H9 (cell line): Measurements from ENCODE around the gene SRSF6. TPM values are rescaled to one million over a fixed set of nuclear protein-coding genes. Genes with fewer than 3 reads are reported as not detected.

Source experiments
- DNase-seq: peaks from one replicate; pipeline ENCODE4 v3.0.0-alpha.2; 2017
- H2AFZ ChIP-seq: one replicate; pipeline ENCODE4 v1.6.1; 2013; ENCODE audit warnings: mild to moderate bottlenecking, low read length, control low read depth, moderate library complexity
- H2AK5ac ChIP-seq: 2 replicates; pipeline ENCODE4 v1.6.1; 2013; ENCODE audit warnings: low read length, control low read depth, mixed read lengths; ENCODE audit not compliant: insufficient read length
- H2BK120ac ChIP-seq: one replicate; pipeline ENCODE4 v1.6.1; 2013; ENCODE audit warnings: low read depth, mild to moderate bottlenecking, low read length, control low read depth, inconsistent platforms; ENCODE audit not compliant: poor library complexity, severe bottlenecking
- H2BK12ac ChIP-seq: 2 replicates; pipeline ENCODE4 v1.6.1; 2013; ENCODE audit warnings: low read length, control low read depth, mixed read lengths, low read depth; ENCODE audit not compliant: insufficient read length
- H2BK15ac ChIP-seq: 2 replicates; pipeline ENCODE4 v1.6.1; 2013; ENCODE audit warnings: low read depth, low read length, control low read depth
- H2BK20ac ChIP-seq: one replicate; pipeline ENCODE4 v1.6.1; 2013; ENCODE audit warnings: low read depth, mild to moderate bottlenecking, low read length, control low read depth, inconsistent platforms; ENCODE audit not compliant: poor library complexity, severe bottlenecking
- H2BK5ac ChIP-seq: 2 replicates; pipeline ENCODE4 v1.6.1; 2013; ENCODE audit warnings: low read length, control low read depth, mixed read lengths; ENCODE audit not compliant: insufficient read length
- H3K14ac ChIP-seq: 2 replicates; pipeline ENCODE4 v1.6.1; 2013; ENCODE audit warnings: low read length, control low read depth; ENCODE audit not compliant: insufficient read depth
- H3K18ac ChIP-seq: 2 replicates; pipeline ENCODE4 v1.6.1; 2013; ENCODE audit warnings: low read depth, mild to moderate bottlenecking, mixed read lengths, low read length, control low read depth; ENCODE audit not compliant: insufficient read length
- H3K23ac ChIP-seq: 2 replicates; pipeline ENCODE4 v1.6.1; 2013; ENCODE audit warnings: low read length, control low read depth, mixed read lengths, low read depth; ENCODE audit not compliant: insufficient read length
- H3K23me2 ChIP-seq: 2 replicates; pipeline ENCODE4 v1.6.1; 2013; ENCODE audit warnings: low read depth, mild to moderate bottlenecking, mixed read lengths, low read length, control low read depth; ENCODE audit not compliant: insufficient read length, poor library complexity, severe bottlenecking
- H3K27ac ChIP-seq: 2 replicates; pipeline ENCODE4 v1.5.1; 2013; ENCODE audit warnings: low read length, control low read depth, mixed read lengths, low read depth; ENCODE audit not compliant: insufficient read length
- H3K27me3 ChIP-seq: 2 replicates; pipeline ENCODE4 v1.6.1; 2013; ENCODE audit warnings: low read length, control low read depth, inconsistent platforms; ENCODE audit not compliant: insufficient read depth
- H3K4ac ChIP-seq: 2 replicates; pipeline ENCODE4 v1.6.1; 2013; ENCODE audit warnings: low read depth, mild to moderate bottlenecking, control low read depth, inconsistent platforms, low read length, moderate library complexity
- H3K4me1 ChIP-seq: 2 replicates; pipeline ENCODE4 v1.6.1; 2013; ENCODE audit warnings: low read length, control low read depth, inconsistent platforms; ENCODE audit not compliant: insufficient read depth
- H3K4me2 ChIP-seq: 2 replicates; pipeline ENCODE4 v1.6.1; 2013; ENCODE audit warnings: low read length, control low read depth, mixed read lengths; ENCODE audit not compliant: insufficient read length, insufficient read depth
- H3K56ac ChIP-seq: 2 replicates; pipeline ENCODE4 v1.6.1; 2013; ENCODE audit warnings: low read depth, mild to moderate bottlenecking, mixed read lengths, low read length, control low read depth; ENCODE audit not compliant: insufficient read length
- H3K79me1 ChIP-seq: 2 replicates; pipeline ENCODE4 v1.6.1; 2013; ENCODE audit warnings: low read depth, mild to moderate bottlenecking, moderate library complexity, low read length, control low read depth, inconsistent platforms; ENCODE audit not compliant: insufficient read depth, poor library complexity, severe bottlenecking
- H3K79me2 ChIP-seq: 2 replicates; pipeline ENCODE4 v1.6.1; 2013; ENCODE audit warnings: low read length, control low read depth, inconsistent platforms; ENCODE audit not compliant: insufficient read depth
- H3K9ac ChIP-seq: 2 replicates; pipeline ENCODE4 v1.6.1; 2013; ENCODE audit warnings: low read length, control low read depth, mixed read lengths; ENCODE audit not compliant: insufficient read length; ENCODE audit errors: extremely low read depth
- H3K9me3 ChIP-seq: one replicate; pipeline ENCODE4 v1.6.1; 2013; ENCODE audit warnings: low read depth, low read length, inconsistent platforms; ENCODE audit not compliant: control insufficient read depth
- H3T11ph ChIP-seq: one replicate; pipeline ENCODE4 v1.6.1; 2013; ENCODE audit warnings: mild to moderate bottlenecking, low read length, control low read depth, inconsistent platforms
- H4K20me1 ChIP-seq: one replicate; pipeline ENCODE4 v1.6.1; 2013; ENCODE audit not compliant: control insufficient read depth, insufficient read length, insufficient read depth
- H4K5ac ChIP-seq: 2 replicates; pipeline ENCODE4 v1.6.1; 2013; ENCODE audit warnings: low read depth, mild to moderate bottlenecking, mixed read lengths, low read length, control low read depth; ENCODE audit not compliant: insufficient read length
- H4K8ac ChIP-seq: replicated peaks from 2 replicates; pipeline ENCODE4 v1.6.1; 2013; ENCODE audit warnings: low read length, control low read depth, mixed read lengths, low read depth; ENCODE audit not compliant: insufficient read length
- H4K91ac ChIP-seq: 2 replicates; pipeline ENCODE4 v1.6.1; 2013; ENCODE audit warnings: low read depth, mild to moderate bottlenecking, moderate library complexity, mixed read lengths, low read length, control low read depth; ENCODE audit not compliant: insufficient read length
- H3K27ac Mint-ChIP-seq, 3 experiments: 2 replicates in 2 of 3; 3 replicates in 1 of 3; pipeline ENCODE4 v1.8.0; 2020 to 2021; ENCODE audit warnings: mixed read lengths in 3 of 3, mild to moderate bottlenecking in 1 of 3, moderate library complexity in 1 of 3
- H3K27me3 Mint-ChIP-seq: 2 replicates; pipeline ENCODE4 v1.8.0; 2021; ENCODE audit warnings: low read depth, mild to moderate bottlenecking, moderate library complexity, mixed read lengths
- H3K36me3 Mint-ChIP-seq, 3 experiments: 2 replicates in 2 of 3; 3 replicates in 1 of 3; pipeline ENCODE4 v1.8.0; 2020 to 2021; ENCODE audit warnings: low read depth in 3 of 3, mixed read lengths in 3 of 3; ENCODE audit not compliant: insufficient read depth in 1 of 3
- H3K4me1 Mint-ChIP-seq, 2 experiments: 2 replicates each; pipeline ENCODE4 v1.8.0; 2020; ENCODE audit warnings: mixed read lengths in 2 of 2
- H3K4me3 Mint-ChIP-seq, 2 experiments: 2 replicates in 1 of 2; 3 replicates in 1 of 2; pipeline ENCODE4 v1.8.0; 2020 to 2021; ENCODE audit warnings: mild to moderate bottlenecking in 2 of 2, mixed read lengths in 2 of 2, moderate library complexity in 1 of 2
- H3K9me3 Mint-ChIP-seq, 2 experiments: 2 replicates in 1 of 2; 3 replicates in 1 of 2; pipeline ENCODE4 v1.8.0; 2020; ENCODE audit warnings: mild to moderate bottlenecking in 2 of 2, mixed read lengths in 2 of 2, moderate library complexity in 1 of 2
- WGBS: extraction: QIAGEN DNeasy Blood & Tissue Kit; methylation state at CpG from one replicate; pipeline ENCODE4 v1.1.7; 2013; ENCODE audit warnings: missing lambda C conversion rate, low lambda C conversion rate, mixed read lengths; ENCODE audit not compliant: insufficient read length; ENCODE audit errors: extremely low coverage; 5-methylcytosine and 5-hydroxymethylcytosine counted together
- total RNA-seq: library from RNA; stranded (reverse); gene quantifications from 2 replicates; pipeline ENCODE4 v1.2.1, GENCODE V29; 2021
- TF ChIP-seq, protein P1 (sequence below): fragments of 200-600 bp; sonication (generic); conservative IDR thresholded peaks from 3 replicates; pipeline ENCODE4 v1.8.0; 2021; ENCODE audit warnings: antibody characterized with exemption, mild to moderate bottlenecking

Gene SRSF6
- total RNA-seq, 1 experiment from 2014 or later, result 336 TPM

DNA sequence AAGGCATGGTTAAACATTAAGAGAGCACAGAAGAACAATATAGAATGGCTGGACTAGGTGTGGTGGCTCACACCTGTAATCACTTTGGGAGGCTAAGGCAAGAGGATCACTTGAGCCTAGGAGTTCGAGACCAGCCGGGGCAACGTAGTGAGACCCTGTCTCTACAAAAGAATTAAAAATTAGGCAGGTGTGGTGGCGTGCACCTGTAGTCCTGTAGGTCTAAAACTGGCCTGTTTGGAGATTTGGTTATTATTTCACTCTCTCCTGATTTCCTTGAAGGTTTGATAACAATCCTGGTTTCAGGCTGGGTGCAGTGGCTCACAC lies 15.6 kb downstream of the SRSF6 start:
- no peak overlapping the region for H3K4me2 ChIP-seq
- TF ChIP-seq, protein P1, sequence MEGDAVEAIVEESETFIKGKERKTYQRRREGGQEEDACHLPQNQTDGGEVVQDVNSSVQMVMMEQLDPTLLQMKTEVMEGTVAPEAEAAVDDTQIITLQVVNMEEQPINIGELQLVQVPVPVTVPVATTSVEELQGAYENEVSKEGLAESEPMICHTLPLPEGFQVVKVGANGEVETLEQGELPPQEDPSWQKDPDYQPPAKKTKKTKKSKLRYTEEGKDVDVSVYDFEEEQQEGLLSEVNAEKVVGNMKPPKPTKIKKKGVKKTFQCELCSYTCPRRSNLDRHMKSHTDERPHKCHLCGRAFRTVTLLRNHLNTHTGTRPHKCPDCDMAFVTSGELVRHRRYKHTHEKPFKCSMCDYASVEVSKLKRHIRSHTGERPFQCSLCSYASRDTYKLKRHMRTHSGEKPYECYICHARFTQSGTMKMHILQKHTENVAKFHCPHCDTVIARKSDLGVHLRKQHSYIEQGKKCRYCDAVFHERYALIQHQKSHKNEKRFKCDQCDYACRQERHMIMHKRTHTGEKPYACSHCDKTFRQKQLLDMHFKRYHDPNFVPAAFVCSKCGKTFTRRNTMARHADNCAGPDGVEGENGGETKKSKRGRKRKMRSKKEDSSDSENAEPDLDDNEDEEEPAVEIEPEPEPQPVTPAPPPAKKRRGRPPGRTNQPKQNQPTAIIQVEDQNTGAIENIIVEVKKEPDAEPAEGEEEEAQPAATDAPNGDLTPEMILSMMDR, result 0 out of 3 replicates have a peak, but pooled peaks have one; percentile 9
- H2BK15ac ChIP-seq, result no peak overlapping the region
- no peak overlapping the region for H4K5ac ChIP-seq
- H3K4ac ChIP-seq, result no peak overlapping the region
- DNase-seq, result no peak
- no peak overlapping the region for H2BK120ac ChIP-seq
- no peaks in the 10 kb centered on the region for H3K4me1 ChIP-seq
- no peaks in the 10 kb centered on the region for H3K4me1 Mint-ChIP-seq
- H3K23me2 ChIP-seq, result no peaks in the 10 kb centered on the region
- no peaks in the 10 kb centered on the region for H4K20me1 ChIP-seq
- no peaks in the 10 kb centered on the region for H3K79me2 ChIP-seq
- no peak overlapping the region for H3K27ac ChIP-seq
- no peaks in the 10 kb centered on the region for H3K9me3 Mint-ChIP-seq
- peaks cover 18% of the 10 kb centered on the region for H3K27me3 Mint-ChIP-seq
- no peaks in the 10 kb centered on the region for H3K27me3 ChIP-seq
- H3K18ac ChIP-seq, result no peak overlapping the region
- no peak overlapping the region for H2BK5ac ChIP-seq
- H3T11ph ChIP-seq, result no peak overlapping the region
- no peak overlapping the region for H2BK20ac ChIP-seq
- WGBS, result no CpG with 5 or more reads among the region's 4 CpGs
- H4K91ac ChIP-seq, result no peak overlapping the region
- H3K27ac Mint-ChIP-seq, result peak overlapping the region in 1 of 3 experiments; percentile 62; a peak in 1 of 7 replicates
- no peak overlapping the region for H2BK12ac ChIP-seq
- H4K8ac ChIP-seq, result no peak overlapping the region
- H3K23ac ChIP-seq, result no peak overlapping the region
- no peak overlapping the region for H3K56ac ChIP-seq
- H3K9me3 ChIP-seq, result no peaks in the 10 kb centered on the region
- H3K79me1 ChIP-seq, result no peaks in the 10 kb centered on the region
- H2AK5ac ChIP-seq, result no peak overlapping the region
- no peak overlapping the region for H3K14ac ChIP-seq
- H3K9ac ChIP-seq, result no peak overlapping the region
- no peak overlapping the region for H2AFZ ChIP-seq
- H3K4me3 Mint-ChIP-seq, result no peak overlapping the region
- H3K36me3 Mint-ChIP-seq, result peaks cover 0 to 4% (median 0%) of the 10 kb centered on the region in 3 experiments; a peak in 2 of 7 replicates
